GM21515 (cell line): ENCODE results near the gene IRF1.
A peak's percentile ranks its signal among the peaks of the same experiment; 100 is the strongest.
"Not testable (repeated sequence)": the region's sequence is repeated elsewhere in the genome, so short reads cannot be mapped to it uniquely, and the experiment has no call there.

Experiments used
- ATAC-seq: cut with Tn5 transposase; IDR thresholded peaks from one replicate; pipeline ENCODE4 v1.9.1; 2021; ENCODE audit not compliant: unreplicated experiment

Gene IRF1

GRCh38 chr5:132487095-132487428 lies 3.5 kb downstream of the IRF1 start:
- no peak for ATAC-seq

- no peak for ATAC-seq
Observed at GRCh38 chr5:132486318-132487094, 4.1 kb downstream of the IRF1 start.

GRCh38 chr5:132485641-132486317 lies 4.8 kb downstream of the IRF1 start:
- ATAC-seq = no peak

GRCh38 chr5:132484876-132485640 lies 5.5 kb downstream of the IRF1 start:
- not testable (repeated sequence) for ATAC-seq

GRCh38 chr5:132484391-132484725 lies 6.2 kb downstream of the IRF1 start:
- no peak for ATAC-seq

GRCh38 chr5:132483661-132484390 lies 6.7 kb downstream of the IRF1 start:
- ATAC-seq = no peak

- ATAC-seq = no peak
Observed at GRCh38 chr5:132483101-132483500, 7.5 kb downstream of the IRF1 start.

- no peak for ATAC-seq
Observed at GRCh38 chr5:132481596-132482211, 8.9 kb downstream of the IRF1 start.

GRCh38 chr5:132480893-132481595 lies 9.5 kb downstream of the IRF1 start:
- ATAC-seq = no peak

- ATAC-seq = no peak
Observed at GRCh38 chr5:132480546-132480892, 10.1 kb downstream of the IRF1 start.

- no peak for ATAC-seq
Observed at GRCh38 chr5:132480042-132480441, 10.5 kb downstream of the IRF1 start.

- ATAC-seq = peak; percentile 37
Observed at GRCh38 chr5:132479111-132479951, 11.2 kb downstream of the IRF1 start.

GRCh38 chr5:132478366-132478871 lies 12.2 kb downstream of the IRF1 start:
- ATAC-seq = no peak

- no peak for ATAC-seq
Observed at GRCh38 chr5:132477784-132478365, 12.7 kb downstream of the IRF1 start.

GRCh38 chr5:132476876-132477781 lies 13.4 kb downstream of the IRF1 start:
- ATAC-seq = no peak

- no peak for ATAC-seq
Observed at GRCh38 chr5:132475987-132476875, 14.3 kb downstream of the IRF1 start.

- no peak for ATAC-seq
Observed at GRCh38 chr5:132475497-132475882, 15.1 kb downstream of the IRF1 start.
